ENCODE data around the gene TMEM62.

GRCh38 chr15:43210807-43211206 lies 77.4 kb downstream of the TMEM62 start:
- TF ChIP-seq CTCF (IDR thresholded peaks at IDR 0.05) (no peak), POLR2AphosphoS5 (IDR thresholded peaks at IDR 0.05) (no peak), EP300 (IDR thresholded peaks at IDR 0.05) (no peak)
